Ascending aorta (tissue), 2 donors: ENCODE data around the gene KRTAP20-3. TPM values are rescaled to one million over a fixed set of nuclear protein-coding genes. Genes with fewer than 3 reads are reported as not detected.

ENCODE experiments used
- DNase-seq, 2 donors: peaks; one replicate each; pipeline ENCODE4 v3.0.0-alpha.2; 2019; ENCODE audit warnings: low spot score in 2 of 2
- H3K27ac ChIP-seq, 2 donors: fragments of 200-600 bp; sonication (generic); one replicate each; pipeline ENCODE4 v1.5.1; 2016 to 2017; ENCODE audit warnings: mild to moderate bottlenecking in 1 of 2
- H3K27me3 ChIP-seq: fragments of 200-600 bp; sonication (generic); one replicate; pipeline ENCODE4 v1.5.1; 2017
- H3K36me3 ChIP-seq, 2 donors: fragments of 200-600 bp; sonication (generic); one replicate each; pipeline ENCODE4 v1.5.1; 2016
- H3K4me1 ChIP-seq, 2 donors: fragments of 200-600 bp; sonication (generic); one replicate each; pipeline ENCODE4 v1.5.1; 2016 to 2017; ENCODE audit warnings: mild to moderate bottlenecking in 1 of 2
- H3K4me3 ChIP-seq, 2 donors: fragments of 200-600 bp; sonication (generic); one replicate each; pipeline ENCODE4 v1.5.1; 2016 to 2017; ENCODE audit warnings: mild to moderate bottlenecking in 1 of 2
- H3K9me3 ChIP-seq, 2 donors: fragments of 200-600 bp; sonication (generic); one replicate each; pipeline ENCODE4 v1.5.1; 2016
- CTCF ChIP-seq, 3 experiments: fragments of 200-600 bp in 2 of 3; fragments of 450-650 bp in 1 of 3; sonication (generic) in 2 of 3; IDR thresholded peaks; one replicate each; pipeline ENCODE4 v1.5.1; 2016 to 2019; ENCODE audit warnings: antibody characterized with exemption in 3 of 3, mild to moderate bottlenecking in 1 of 3, moderate library complexity in 1 of 3
- intact Hi-C: fragments of 100-400 bp; cut with DNase I; formaldehyde crosslinking; loops from one replicate; pipeline ENCODE4 v1.15.1; 2023
- total RNA-seq: library from RNA; depleted of rRNA; stranded (reverse); fragments of >200 nt; gene quantifications from one replicate; pipeline ENCODE4 v1.1.0, GENCODE V29; 2016

Gene KRTAP20-3
- total RNA-seq, 1 donor from 2014 or later = not detected

GRCh38 chr21:30615199-30615598, 27.5 kb upstream of the KRTAP20-3 start:
- Histone ChIP-seq H3K4me3 (no peak overlapping the region), H3K36me3 (no peaks in the 10 kb centered on the region), H3K27me3 (no peaks in the 10 kb centered on the region), H3K4me1 (no peaks in the 10 kb centered on the region), H3K27ac (no peak overlapping the region), H3K9me3 (no peaks in the 10 kb centered on the region)
- intact Hi-C loops = no loop called here
- no peak for TF ChIP-seq CTCF (IDR thresholded peaks at IDR 0.05)
- no peak for DNase-seq

- no peaks in the 10 kb centered on the region for H3K36me3 ChIP-seq
- no peaks in the 10 kb centered on the region for H3K4me1 ChIP-seq
- intact Hi-C loops = no loop called here
- no peak within 1 kb of the TSS for H3K4me3 ChIP-seq
- DNase-seq = no peak
- no peak for TF ChIP-seq CTCF (IDR thresholded peaks at IDR 0.05)
- H3K27ac ChIP-seq = no peak within 1 kb of the TSS
- no peaks in the 10 kb centered on the region for H3K9me3 ChIP-seq
- H3K27me3 ChIP-seq = no peaks in the 10 kb centered on the region
These were observed 26.5 kb upstream of the KRTAP20-3 start, which contains the start of gene KRTAP20-1 for GRCh38 chr21:30616125-30616524. Gene KRTAP20-1 (plus strand): TSS chr21:30616425. CDS start chr21:30616455, 30 bp downstream.

GRCh38 chr21:30620080-30620479, 22.6 kb upstream of the KRTAP20-3 start:
- Histone ChIP-seq H3K27ac (no peak overlapping the region), H3K36me3 (no peaks in the 10 kb centered on the region), H3K9me3 (no peaks in the 10 kb centered on the region), H3K4me1 (no peaks in the 10 kb centered on the region), H3K27me3 (no peaks in the 10 kb centered on the region), H3K4me3 (no peak overlapping the region)
- intact Hi-C loops = no loop called here
- no peak for TF ChIP-seq CTCF (IDR thresholded peaks at IDR 0.05)
- DNase-seq = no peak

- Histone ChIP-seq H3K9me3 (no peaks in the 10 kb centered on the region), H3K27ac (no peak within 1 kb of the TSS), H3K4me1 (no peaks in the 10 kb centered on the region), H3K27me3 (no peaks in the 10 kb centered on the region), H3K36me3 (no peaks in the 10 kb centered on the region), H3K4me3 (no peak within 1 kb of the TSS)
- TF ChIP-seq CTCF (IDR thresholded peaks at IDR 0.05) = no peak
- intact Hi-C loops = no loop called here
- DNase-seq = no peak
These were observed 22.1 kb upstream of the KRTAP20-3 start, which contains the start of gene KRTAP20-4 for GRCh38 chr21:30620522-30620921. Gene KRTAP20-4 (plus strand): TSS chr21:30620627.

- TF ChIP-seq CTCF (IDR thresholded peaks at IDR 0.05) = no peak
- Histone ChIP-seq H3K4me3 (no peak overlapping the region), H3K36me3 (no peaks in the 10 kb centered on the region), H3K4me1 (no peaks in the 10 kb centered on the region), H3K27me3 (no peaks in the 10 kb centered on the region), H3K9me3 (no peaks in the 10 kb centered on the region), H3K27ac (no peak overlapping the region)
- intact Hi-C loops = no loop called here
- DNase-seq = no peak
These were observed 19.3 kb upstream of the KRTAP20-3 start for GRCh38 chr21:30623362-30623761.
